Body of pancreas (tissue), 4 donors: ENCODE results near the gene ABCB9. TPM values are rescaled to one million over a fixed set of nuclear protein-coding genes. Genes with fewer than 3 reads are reported as not detected.

ENCODE experiments used
- ATAC-seq: fragments of 150-250 bp; one replicate; pipeline ENCODE4 v1.9.1; 2016
- DNase-seq, 4 donors: peaks; one replicate each; pipeline ENCODE4 v3.0.0-alpha.2; 2019
- H3K27ac ChIP-seq, 4 donors: fragments of 200-600 bp; sonication (generic); 1 replicate in 3 of 4; 2 replicates in 1 of 4; pipeline versions ENCODE4 v1.5.1 to v1.6.1; 2016 to 2019; ENCODE audit warnings: mild to moderate bottlenecking in 1 of 4, mixed read lengths in 1 of 4, moderate library complexity in 1 of 4
- H3K27me3 ChIP-seq, 2 donors: fragments of 200-600 bp; sonication (generic); one replicate each; pipeline ENCODE4 v1.6.0; 2016; ENCODE audit warnings: mild to moderate bottlenecking in 1 of 2
- H3K36me3 ChIP-seq, 2 donors: fragments of 200-600 bp; sonication (generic); replicated peaks in 1 of 2; 2 replicates each; pipeline ENCODE4 v1.5.1; 2016; ENCODE audit warnings: low read depth in 2 of 2; ENCODE audit not compliant: insufficient read depth in 1 of 2
- H3K4me1 ChIP-seq: fragments of 200-600 bp; sonication (generic); one replicate; pipeline ENCODE4 v1.6.0; 2016
- H3K4me3 ChIP-seq, 2 donors: fragments of 200-600 bp; sonication (generic); 1 replicate in 1 of 2; 2 replicates in 1 of 2; pipeline ENCODE4 v1.5.1; 2016 to 2019
- H3K9me3 ChIP-seq, 3 donors: fragments of 200-600 bp; sonication (generic); 1 replicate in 2 of 3; 2 replicates in 1 of 3; pipeline ENCODE4 v1.5.1; 2016
- CTCF ChIP-seq, 7 experiments: fragments of 450-650 bp in 4 of 7; fragments of 200-600 bp in 3 of 7; sonication (generic) in 3 of 7; IDR thresholded peaks; one replicate each; pipeline ENCODE4 v1.5.1; 2016 to 2019; ENCODE audit warnings: antibody characterized with exemption in 7 of 7
- POLR2A ChIP-seq, 3 donors: fragments of 450-650 bp; IDR thresholded peaks; one replicate each; pipeline ENCODE4 v1.6.1; 2016; ENCODE audit warnings: antibody characterized with exemption in 3 of 3, mild to moderate bottlenecking in 2 of 3
- WGBS, 2 donors: methylation state at CpG; one replicate each; pipeline ENCODE4 v1.1.5; 2017; 5-methylcytosine and 5-hydroxymethylcytosine counted together
- intact Hi-C: fragments of 100-400 bp; cut with DNase I; formaldehyde crosslinking; loops from one replicate; pipeline ENCODE4 v1.15.1; 2023
- total RNA-seq, 2 donors: library from RNA; depleted of rRNA; stranded (reverse); fragments of >200 nt; gene quantifications; one replicate each; pipeline ENCODE4 v1.1.0, GENCODE V29; 2016

ABCB9 gene
- total RNA-seq, 2 donors from 2014 or later: 5.2 to 7.9 TPM

GRCh38 chr12:122994781-122995502 lies 28.7 kb upstream of the ABCB9 start:
- Histone ChIP-seq H3K27me3 (no peaks in the 10 kb centered on the region), H3K4me1 (no peaks in the 10 kb centered on the region), H3K27ac (no peak overlapping the region), H3K36me3 (no peaks in the 10 kb centered on the region), H3K9me3 (no peaks in the 10 kb centered on the region), H3K4me3 (no peak overlapping the region)
- ATAC-seq (no peak), DNase-seq (no peak)
- TF ChIP-seq POLR2A (IDR thresholded peaks at IDR 0.05) (no peak), CTCF (IDR thresholded peaks at IDR 0.05) (no peak)
- intact Hi-C loops: no loop called here
- WGBS, 2 donors: 89% methylated on average over 9 of the region's 13 CpGs; no CpG with 5 or more reads in 1 of the 2 donors

GRCh38 chr12:122994140-122994675 lies 27.9 kb upstream of the ABCB9 start:
- no peaks in the 10 kb centered on the region for H3K36me3 ChIP-seq
- no peaks in the 10 kb centered on the region for H3K9me3 ChIP-seq
- TF ChIP-seq CTCF (IDR thresholded peaks at IDR 0.05) (no peak), POLR2A (IDR thresholded peaks at IDR 0.05) (no peak)
- intact Hi-C loops: no loop called here
- H3K27ac ChIP-seq: no peak overlapping the region
- WGBS, 2 donors: 90 to 97% methylated on average over 6 to 10 of the region's 10 CpGs
- DNase-seq: no peak
- no peaks in the 10 kb centered on the region for H3K4me1 ChIP-seq
- H3K27me3 ChIP-seq: no peaks in the 10 kb centered on the region
- ATAC-seq: no peak
- H3K4me3 ChIP-seq: no peak overlapping the region

GRCh38 chr12:122992386-122992785 lies 26.1 kb upstream of the ABCB9 start:
- Histone ChIP-seq H3K4me3 (no peak overlapping the region), H3K9me3 (no peaks in the 10 kb centered on the region), H3K27me3 (no peaks in the 10 kb centered on the region), H3K4me1 (no peaks in the 10 kb centered on the region), H3K27ac (no peak overlapping the region), H3K36me3 (no peaks in the 10 kb centered on the region)
- 80 to 84% methylated on average over 13 to 18 of the region's 19 CpGs for WGBS, 2 donors
- TF ChIP-seq POLR2A (IDR thresholded peaks at IDR 0.05) (no peak), CTCF (IDR thresholded peaks at IDR 0.05) (no peak)
- intact Hi-C loops: no loop called here
- no peak for ATAC-seq
- no peak for DNase-seq

GRCh38 chr12:122991623-122992275 lies 25.5 kb upstream of the ABCB9 start:
- Histone ChIP-seq H3K27ac (no peak overlapping the region), H3K27me3 (no peaks in the 10 kb centered on the region), H3K4me1 (no peaks in the 10 kb centered on the region), H3K36me3 (no peaks in the 10 kb centered on the region), H3K4me3 (no peak overlapping the region), H3K9me3 (no peaks in the 10 kb centered on the region)
- 83 to 85% methylated on average over 20 to 27 of the region's 27 CpGs for WGBS, 2 donors
- no peak for TF ChIP-seq POLR2A (IDR thresholded peaks at IDR 0.05)
- TF ChIP-seq CTCF (IDR thresholded peaks at IDR 0.05): no peak
- intact Hi-C loops: no loop called here
- DNase-seq: no peak
- ATAC-seq: no peak
